HL-60/S4 treated with phorbol 12-myristate 13-acetate at 8.2 ng/mL for 4 days and 3 days (cell line): ENCODE measurements around the gene ADCY2.

Experiments used
- in situ Hi-C: fragments of 300-500 bp; cut with MboI; formaldehyde crosslinking; loops from 2 replicates; pipeline ENCODE4 v1.15.0; 2022; ENCODE audit warnings: low sequenced_read_pairs

ADCY2 gene

DNA sequence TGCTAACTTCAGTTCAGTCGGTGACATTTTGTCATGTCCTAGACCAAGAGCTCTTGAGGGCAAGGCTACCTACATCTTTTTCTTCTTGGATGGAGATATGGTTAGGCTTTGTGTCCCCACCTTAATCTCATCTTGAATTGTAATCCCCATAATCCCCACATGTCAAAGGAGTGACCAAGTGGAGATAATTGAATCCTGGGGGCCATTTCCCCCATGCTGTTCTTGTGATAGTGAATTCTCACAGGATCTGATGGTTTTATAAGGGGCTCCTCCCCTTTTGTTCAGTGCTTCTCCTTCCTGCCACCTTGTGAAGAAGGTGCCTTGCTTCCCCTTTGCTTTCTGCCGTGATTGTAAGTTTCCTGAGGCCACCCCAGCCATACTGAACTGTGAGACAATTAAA is 457.1 kb downstream of the ADCY2 start:
- in situ Hi-C loops = no loop called here

DNA sequence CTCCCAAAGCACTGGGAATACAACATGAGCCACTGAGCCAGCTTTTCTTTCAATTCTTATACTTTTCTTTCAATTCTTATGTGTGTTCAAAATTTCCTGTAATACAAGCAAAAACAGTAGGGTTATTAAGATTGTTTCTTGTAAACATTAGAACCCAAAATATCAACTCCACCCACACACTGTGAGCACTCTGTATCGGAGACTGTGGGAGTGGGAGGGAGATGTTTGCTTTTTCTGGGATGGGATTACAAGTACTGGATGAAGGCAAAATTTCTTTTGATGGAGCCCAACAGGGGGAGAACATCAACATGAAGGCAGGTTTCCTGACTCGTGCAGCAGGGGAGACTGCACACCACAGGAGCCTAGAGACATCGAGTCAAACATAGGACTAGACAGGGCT is 459.7 kb downstream of the ADCY2 start:
- in situ Hi-C loops = no loop called here

- in situ Hi-C loops = no loop called here
These were observed 460.9 kb downstream of the ADCY2 start for GRCh38 chr5:7856855-7857254.

DNA sequence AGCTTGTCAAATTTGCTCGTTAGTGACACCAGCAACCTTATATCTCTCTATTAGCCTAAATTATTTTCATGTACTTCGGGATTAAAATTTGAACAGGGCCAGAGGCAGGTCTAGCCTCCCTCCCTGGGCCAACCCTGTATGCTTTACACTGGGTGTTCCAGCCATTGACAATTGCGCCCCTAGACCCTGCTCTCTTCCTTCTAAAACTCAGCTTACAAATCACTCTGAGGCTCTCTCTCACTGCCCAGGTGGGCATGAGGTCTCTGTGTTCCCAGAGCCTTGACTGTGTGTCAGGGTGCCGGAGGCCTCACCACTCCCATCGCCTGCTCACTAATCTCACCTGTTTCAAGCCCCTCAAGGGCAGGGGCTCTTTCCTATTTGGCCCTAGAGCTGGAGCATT is 461.4 kb downstream of the ADCY2 start:
- in situ Hi-C loops = no loop called here

DNA sequence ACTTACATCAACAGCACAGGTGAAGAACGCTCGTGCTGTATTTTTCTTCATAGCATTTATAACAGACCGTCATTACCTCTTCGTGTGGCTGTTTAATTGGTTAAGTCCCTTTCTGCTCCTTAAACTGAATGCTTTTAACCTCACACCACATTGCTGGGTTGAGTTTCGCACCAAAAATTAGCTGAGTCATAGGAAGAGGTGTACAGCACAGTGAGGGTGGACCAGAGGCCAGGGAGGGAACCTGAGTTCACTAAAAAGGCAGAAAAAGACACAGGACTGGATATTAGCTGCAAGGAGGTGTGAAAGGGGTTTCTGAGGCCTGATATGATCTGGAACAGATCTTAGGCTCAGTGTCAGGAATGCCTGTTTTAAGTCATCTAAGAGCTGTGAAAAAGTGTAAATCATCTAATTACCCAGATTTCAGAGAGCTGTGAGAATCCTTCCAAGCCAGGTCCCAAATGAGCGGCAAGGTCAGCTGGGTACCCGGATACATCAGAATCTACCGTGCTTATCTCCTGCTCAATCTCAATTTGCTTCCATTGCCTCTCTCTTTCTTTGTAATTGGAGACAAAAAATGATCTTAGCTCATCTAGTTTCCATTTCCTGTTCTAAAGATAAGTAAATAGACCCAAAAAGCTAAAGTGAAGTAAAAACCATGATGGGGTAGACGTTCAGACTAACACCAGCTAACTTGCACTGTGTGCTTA is 462.1 kb downstream of the ADCY2 start:
- in situ Hi-C loops = no loop called here

DNA sequence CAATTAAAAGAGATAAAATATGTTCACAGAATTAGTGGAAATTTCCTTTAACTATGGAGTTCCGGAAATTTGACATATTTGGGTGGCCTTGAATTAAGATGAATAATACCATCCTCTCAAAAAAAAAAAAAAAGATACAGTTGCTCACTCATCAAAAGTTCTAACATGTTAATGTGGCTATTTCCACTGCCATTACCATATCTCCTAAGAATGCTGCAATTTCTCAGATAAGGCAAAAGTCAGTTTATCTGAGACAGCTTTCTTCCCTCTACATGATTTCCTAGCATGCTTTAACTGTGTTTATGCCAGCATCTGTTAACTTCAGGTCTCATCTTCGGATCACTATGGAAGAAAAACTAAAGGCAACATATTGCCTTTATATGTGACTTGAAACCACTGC is 470.3 kb downstream of the ADCY2 start:
- in situ Hi-C loops = no loop called here

- in situ Hi-C loops = no loop called here
These were observed 471.3 kb downstream of the ADCY2 start for GRCh38 chr5:7867260-7867659.

DNA sequence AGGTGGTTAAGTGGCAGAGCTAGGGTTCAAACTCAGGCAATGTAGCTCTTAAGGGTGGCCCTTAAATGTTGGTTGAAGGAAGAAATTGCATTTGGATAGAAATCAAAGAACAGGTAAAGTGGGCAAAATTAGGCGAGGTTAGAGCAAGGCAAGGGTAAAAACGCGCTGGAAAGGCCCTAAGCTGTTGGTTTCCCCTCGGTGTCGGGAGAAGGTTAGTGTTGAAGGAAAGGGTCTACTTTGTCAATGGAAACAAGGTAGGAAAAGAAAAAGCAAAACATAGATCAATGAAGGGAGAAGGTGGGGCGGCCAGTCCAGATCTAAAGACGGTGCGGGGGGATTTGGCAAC is 472.5 kb downstream of the ADCY2 start:
- in situ Hi-C loops = no loop called here

DNA sequence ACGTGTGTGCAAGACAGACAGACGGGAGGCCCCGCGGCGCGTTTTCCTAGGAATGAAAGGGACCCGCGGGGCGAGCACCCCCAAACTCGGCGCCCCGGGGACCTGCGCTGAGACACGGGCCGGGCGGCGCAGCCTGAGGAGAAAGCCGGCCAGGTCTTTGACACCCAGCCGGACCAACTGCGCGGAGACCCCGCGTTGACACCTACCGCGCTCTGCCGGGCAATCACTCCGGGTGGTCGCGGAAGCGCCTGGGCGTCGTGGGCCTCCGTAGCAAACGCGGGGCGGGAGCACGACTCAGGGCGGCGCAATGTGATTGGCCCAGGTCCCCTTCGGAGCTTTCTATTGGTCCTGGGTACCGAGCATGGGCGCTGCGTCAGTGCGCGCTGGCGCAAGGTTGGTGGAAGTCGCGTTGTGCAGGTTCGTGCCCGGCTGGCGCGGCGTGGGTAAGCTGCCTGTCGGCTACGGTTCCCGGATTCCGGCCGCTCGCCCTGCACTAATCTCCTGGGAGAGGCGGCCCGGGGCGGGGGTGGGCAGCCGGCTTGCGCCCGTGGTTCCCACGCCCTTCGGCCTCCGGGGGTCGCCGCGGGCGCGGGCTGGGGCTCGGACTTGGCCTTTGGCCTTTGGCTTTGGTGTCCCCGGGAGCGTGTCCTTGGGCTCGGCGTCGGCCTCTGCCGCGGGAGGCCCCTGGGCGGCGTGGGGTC is 473.0 kb downstream of the ADCY2 start, which contains the start of the genes FASTKD3 and MTRR:
Gene FASTKD3, minus strand, starts transcription at position 259 of the 701 bp plus-strand sequence. CDS start 948 bp downstream, outside the sequence.
Gene MTRR, plus strand, starts transcription at position 376 of the 701 bp plus-strand sequence. CDS start 1,647 bp downstream, outside the sequence.
- in situ Hi-C loops = no loop called here

- in situ Hi-C loops = no loop called here
These were observed 473.7 kb downstream of the ADCY2 start for GRCh38 chr5:7869474-7870136.

GRCh38 chr5:7871653-7872052 is 475.7 kb downstream of the ADCY2 start:
- in situ Hi-C loops = no loop called here

GRCh38 chr5:7872517-7873130 is 476.7 kb downstream of the ADCY2 start:
- in situ Hi-C loops = no loop called here

GRCh38 chr5:7873216-7873615 is 477.3 kb downstream of the ADCY2 start:
- in situ Hi-C loops = no loop called here

- in situ Hi-C loops = no loop called here
These were observed 478.7 kb downstream of the ADCY2 start for GRCh38 chr5:7874639-7875038.

DNA sequence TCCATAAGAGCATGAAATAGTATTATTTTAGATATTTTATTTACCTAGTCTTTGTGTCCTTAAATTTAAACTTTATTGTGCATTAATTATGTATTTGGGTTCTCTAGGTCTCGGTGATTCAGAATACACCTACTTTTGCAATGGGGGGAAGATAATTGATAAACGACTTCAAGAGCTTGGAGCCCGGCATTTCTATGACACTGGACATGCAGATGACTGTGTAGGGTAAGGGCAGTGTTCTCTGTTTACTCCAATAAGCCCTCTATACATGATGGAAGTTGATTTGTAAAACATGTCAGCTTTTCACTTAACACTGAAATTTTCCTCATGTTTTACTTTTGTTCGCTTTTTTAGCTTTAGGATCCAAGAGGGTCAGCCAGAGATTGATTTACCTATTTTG is 479.2 kb downstream of the ADCY2 start:
- in situ Hi-C loops = no loop called here

DNA sequence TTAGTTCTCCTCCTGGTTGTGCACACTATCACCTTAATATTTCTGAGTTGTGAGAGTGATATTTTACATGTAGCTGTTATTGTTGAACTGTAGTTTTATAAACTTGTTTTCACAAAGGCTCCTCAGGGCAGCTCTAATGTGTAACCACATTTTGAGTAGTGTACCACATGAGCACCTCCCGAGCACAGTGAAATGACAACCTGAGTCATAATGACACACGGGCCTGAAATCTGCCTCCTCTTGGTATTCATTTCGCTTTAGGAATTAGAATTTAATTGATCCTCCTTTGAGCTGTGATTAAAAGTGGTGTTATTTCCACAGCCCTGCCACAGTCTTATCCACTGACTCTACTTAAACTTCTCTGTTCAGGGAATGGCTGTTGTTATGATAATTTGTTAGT is 480.9 kb downstream of the ADCY2 start:
- in situ Hi-C loops = no loop called here

- in situ Hi-C loops = no loop called here
These were observed 481.9 kb downstream of the ADCY2 start for GRCh38 chr5:7877851-7878250.

DNA sequence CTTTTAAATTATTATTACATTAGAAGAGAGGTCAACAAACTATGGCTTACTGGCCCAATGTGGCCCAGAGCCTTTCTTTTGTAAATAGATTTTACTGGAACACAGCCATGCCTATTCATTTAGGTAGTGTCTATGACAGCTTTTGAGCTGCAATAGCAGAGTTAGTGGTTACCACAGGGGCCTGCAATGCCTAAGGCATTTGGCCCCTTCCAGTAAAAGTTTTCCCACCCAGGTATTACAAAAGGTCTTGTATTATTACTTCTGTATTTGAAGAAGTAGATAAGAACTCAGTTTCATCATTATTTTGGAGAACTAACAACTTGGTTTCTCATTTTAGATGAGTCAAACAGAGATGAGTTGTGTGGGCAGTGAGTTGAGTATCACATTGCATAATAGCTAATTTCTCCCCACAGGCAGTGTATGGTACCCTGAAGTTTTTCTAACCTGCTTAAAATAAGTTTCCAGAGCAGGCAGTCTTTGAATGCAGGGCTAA is 482.5 kb downstream of the ADCY2 start:
- in situ Hi-C loops = no loop called here
